GM12872 (cell line): ENCODE results near the gene FGF14.

Source experiments
- TF ChIP-seq, protein P1 (sequence below): IDR thresholded peaks from 3 replicates; pipeline ENCODE4 v1.5.1; 2011; ENCODE audit warnings: low read depth, mild to moderate bottlenecking, low read length, moderate library complexity; ENCODE audit not compliant: insufficient read depth

FGF14 gene

DNA sequence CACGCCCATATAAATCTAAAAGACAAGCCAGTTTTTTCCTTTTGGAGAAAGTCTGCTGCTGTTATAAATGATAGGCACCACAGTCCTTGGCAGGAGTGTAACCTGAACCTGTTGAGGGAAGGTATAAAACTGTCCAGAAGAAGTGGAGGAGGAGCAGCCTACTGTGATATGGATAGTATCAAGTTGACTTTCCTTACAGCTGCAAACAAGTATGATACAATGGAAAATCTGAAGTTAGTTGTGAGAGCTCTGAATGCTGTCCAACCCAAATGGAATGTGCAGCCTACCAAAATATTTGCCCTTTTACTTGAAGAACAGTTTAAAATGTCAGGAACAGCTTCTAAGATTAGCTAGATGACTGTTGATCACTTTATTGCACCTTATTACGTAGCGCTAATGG, 399.6 kb downstream of the FGF14 start:
- TF ChIP-seq, protein P1, sequence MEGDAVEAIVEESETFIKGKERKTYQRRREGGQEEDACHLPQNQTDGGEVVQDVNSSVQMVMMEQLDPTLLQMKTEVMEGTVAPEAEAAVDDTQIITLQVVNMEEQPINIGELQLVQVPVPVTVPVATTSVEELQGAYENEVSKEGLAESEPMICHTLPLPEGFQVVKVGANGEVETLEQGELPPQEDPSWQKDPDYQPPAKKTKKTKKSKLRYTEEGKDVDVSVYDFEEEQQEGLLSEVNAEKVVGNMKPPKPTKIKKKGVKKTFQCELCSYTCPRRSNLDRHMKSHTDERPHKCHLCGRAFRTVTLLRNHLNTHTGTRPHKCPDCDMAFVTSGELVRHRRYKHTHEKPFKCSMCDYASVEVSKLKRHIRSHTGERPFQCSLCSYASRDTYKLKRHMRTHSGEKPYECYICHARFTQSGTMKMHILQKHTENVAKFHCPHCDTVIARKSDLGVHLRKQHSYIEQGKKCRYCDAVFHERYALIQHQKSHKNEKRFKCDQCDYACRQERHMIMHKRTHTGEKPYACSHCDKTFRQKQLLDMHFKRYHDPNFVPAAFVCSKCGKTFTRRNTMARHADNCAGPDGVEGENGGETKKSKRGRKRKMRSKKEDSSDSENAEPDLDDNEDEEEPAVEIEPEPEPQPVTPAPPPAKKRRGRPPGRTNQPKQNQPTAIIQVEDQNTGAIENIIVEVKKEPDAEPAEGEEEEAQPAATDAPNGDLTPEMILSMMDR, result no peak

DNA sequence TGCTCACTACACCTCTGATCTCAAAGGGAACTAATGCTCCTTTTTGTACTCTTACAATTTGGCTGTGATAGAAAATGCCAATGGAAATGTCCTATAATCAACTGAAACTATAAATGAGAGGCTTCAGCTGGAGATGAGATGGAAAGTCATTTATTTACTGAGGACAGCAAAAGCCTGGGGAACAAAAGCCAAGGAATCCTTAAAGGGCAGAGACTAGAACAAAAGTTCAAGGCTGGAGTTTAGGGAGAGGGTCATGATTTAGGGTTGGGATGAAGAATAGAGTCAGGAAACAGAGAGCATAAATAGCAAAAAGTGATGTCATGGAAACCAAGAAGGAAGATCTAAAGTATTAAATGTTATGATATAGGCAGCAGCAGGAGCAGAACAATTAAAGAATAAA, 401.1 kb downstream of the FGF14 start:
- TF ChIP-seq, protein P1, result no peak

DNA sequence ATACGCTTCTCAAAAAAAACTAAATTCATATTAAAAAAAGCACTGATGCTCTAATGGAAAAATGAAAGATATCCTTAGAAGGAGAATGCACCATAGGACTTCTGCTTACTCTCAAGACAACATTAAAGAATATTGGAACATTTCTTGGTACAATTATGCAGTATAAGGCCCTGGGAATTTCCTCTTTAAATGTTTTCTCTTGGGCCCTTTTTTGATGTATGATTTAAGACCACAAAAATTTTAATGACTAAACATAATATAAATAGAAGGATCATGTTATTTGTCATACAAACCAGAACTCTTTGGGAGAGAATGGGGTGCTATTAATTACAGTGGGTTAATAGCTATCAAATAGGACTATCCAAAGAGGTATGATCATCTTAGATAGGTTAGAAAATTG, 403.7 kb downstream of the FGF14 start:
- TF ChIP-seq, protein P1, result no peak

DNA sequence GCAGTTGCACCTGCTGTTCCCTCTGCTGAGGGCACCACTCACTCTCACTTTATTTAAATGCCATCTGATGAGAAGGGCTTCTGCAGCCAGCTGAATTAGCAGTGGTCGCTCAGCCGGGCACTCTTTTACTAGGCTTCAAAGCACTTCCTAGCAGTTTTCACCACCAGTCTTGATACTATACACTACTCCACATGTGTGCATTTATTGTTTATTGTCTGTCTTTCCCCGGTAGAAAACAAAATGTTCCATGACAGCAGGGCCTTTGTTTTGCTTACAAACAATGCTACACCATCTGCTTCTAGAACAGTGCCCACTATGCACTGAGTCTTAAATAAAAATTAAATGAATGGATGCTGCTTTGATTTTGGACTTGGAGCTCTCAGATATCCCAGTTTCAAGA, 404.9 kb downstream of the FGF14 start:
- TF ChIP-seq, protein P1, result no peak

DNA sequence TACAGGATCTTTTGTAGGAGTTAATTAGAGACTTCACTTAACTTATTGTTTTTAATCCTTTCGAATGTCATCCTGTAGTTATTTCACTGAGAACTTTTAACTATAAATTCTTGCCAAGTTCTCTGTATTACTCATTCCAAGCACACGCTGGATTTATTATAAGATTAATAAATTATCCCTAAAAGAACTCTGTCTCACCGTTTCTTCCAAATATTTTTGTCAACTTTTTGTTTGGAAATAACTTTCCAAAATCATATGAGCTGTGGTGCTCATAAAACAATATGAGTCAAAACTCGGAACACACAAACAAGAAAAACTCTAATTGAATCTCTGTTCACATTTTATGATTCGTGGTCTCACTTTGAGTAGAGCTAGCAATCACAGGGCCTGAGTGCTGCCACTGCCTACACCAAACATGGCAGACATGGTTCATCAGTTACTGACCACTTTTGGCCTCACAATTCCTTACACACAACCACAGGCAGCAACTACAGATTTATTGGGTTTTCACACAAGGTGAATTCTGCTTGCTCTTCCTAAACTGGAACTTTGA, 412.0 kb downstream of the FGF14 start:
- TF ChIP-seq, protein P1, result no peak

DNA sequence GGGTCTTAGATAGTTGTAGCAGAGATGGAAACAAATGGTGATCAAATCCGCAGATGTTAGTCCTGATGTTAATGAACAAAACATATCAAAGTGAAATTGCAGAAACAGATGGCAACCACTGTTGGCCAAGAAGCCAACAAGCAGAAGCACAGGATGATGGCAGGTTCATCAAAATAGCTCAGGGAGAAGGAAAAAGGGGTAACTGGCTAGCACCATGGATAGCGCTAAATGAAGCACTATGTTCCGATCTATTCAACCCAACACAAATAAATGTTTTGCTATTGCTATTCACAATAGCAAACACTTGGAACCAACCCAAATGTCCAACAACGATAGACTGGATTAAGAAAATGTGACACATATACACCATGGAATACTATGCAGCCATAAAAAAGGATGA, 413.7 kb downstream of the FGF14 start:
- TF ChIP-seq, protein P1, result no peak

DNA sequence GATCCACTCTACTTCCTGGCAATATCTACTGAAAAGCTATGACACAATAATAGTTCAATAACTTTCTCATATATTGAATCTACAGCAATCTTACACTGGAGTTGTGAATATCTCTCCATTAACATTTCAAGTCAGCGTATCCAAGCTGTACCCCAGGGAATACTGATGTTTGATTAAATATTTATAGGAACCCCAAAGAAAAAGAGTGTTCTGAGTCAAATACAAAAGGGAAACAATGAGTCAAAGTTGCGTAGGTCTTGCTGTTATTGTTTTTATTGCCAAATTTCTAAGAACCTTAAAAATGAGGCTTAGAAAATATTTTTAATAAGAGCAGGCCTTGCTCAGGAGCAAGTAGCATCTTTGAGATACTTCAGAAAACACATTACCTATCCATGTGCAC, 415.5 kb downstream of the FGF14 start:
- TF ChIP-seq, protein P1, result no peak
